GM12878 (cell line): ENCODE measurements around the gene ESRRG. TPM values are rescaled to one million over a fixed set of nuclear protein-coding genes. Genes with fewer than 3 reads are reported as not detected.

Source experiments
- ATAC-seq: fragments of 200-7000 bp; cut with Tn5 transposase; 3 replicates; pipeline ENCODE4 v1.9.1; 2020; ENCODE audit warnings: mild to moderate bottlenecking, moderate library complexity
- BruUV-seq: library from RNA; stranded (reverse); fragments of 400-500 nt; replicated peaks from 2 replicates; lab custom pipeline; 2021; lab: Mats Ljungman, UMichigan
- CTCF ChIA-PET: fragments of 300-600 bp; sonication (Branson Sonifier 250); formaldehyde crosslinking; extraction: SDS; loops from one replicate; lab custom pipeline; 2021; ENCODE audit warnings: inconsistent platforms; lab: Yijun Ruan, JAX
- POLR2A ChIA-PET: fragments of 350-600 bp; formaldehyde crosslinking; extraction: SDS; loops from one replicate; lab custom pipeline; 2021; ENCODE audit warnings: inconsistent platforms; lab: Charles Lee
- RAD21 ChIA-PET: fragments of 300-600 bp; sonication (Branson Sonifier 250); formaldehyde crosslinking; loops from one replicate; lab custom pipeline; 2023; ENCODE audit warnings: antibody characterized with exemption; ENCODE audit not compliant: unreplicated experiment; lab: Charles Lee
- SMC1A ChIA-PET: fragments of 300-600 bp; sonication (Branson Sonifier 250); formaldehyde crosslinking; loops from one replicate; lab custom pipeline; 2023; ENCODE audit not compliant: unreplicated experiment, uncharacterized antibody; lab: Charles Lee
- DNase-seq: peaks from one replicate; pipeline ENCODE4 v3.0.0-alpha.2; 2011; ENCODE audit warnings: low read depth, low spot score
- FAIRE-seq: peaks from 3 replicates; lab custom pipeline; 2011; peaks lifted over from hg19 to GRCh38; lab: Jason Lieb, UNC
- H2AFZ ChIP-seq: 2 replicates; pipeline ENCODE4 v1.6.0; 2011; ENCODE audit warnings: low read depth, low read length, control low read depth; ENCODE audit not compliant: control insufficient read depth
- H3K27ac ChIP-seq: 2 replicates; pipeline ENCODE4 v1.5.1; 2011; ENCODE audit warnings: control low read depth; ENCODE audit not compliant: control insufficient read depth, insufficient read depth
- H3K27me3 ChIP-seq, 2 experiments: replicated peaks in 1 of 2; 2 replicates each; pipeline versions ENCODE4 v1.6.0 to v1.6.1; 2011; ENCODE audit warnings: low read length in 1 of 2; ENCODE audit not compliant: control insufficient read depth in 2 of 2, insufficient read depth in 2 of 2
- H3K36me3 ChIP-seq, 2 experiments: 2 replicates each; pipeline ENCODE4 v1.5.1; 2011; ENCODE audit warnings: low read length in 1 of 2; ENCODE audit not compliant: control insufficient read depth in 2 of 2, insufficient read depth in 2 of 2
- H3K4me1 ChIP-seq: 2 replicates; pipeline ENCODE4 v1.6.1; 2011; ENCODE audit warnings: mild to moderate bottlenecking, low read length, moderate library complexity, mixed read lengths; ENCODE audit not compliant: control insufficient read depth, insufficient read depth
- H3K4me2 ChIP-seq: 2 replicates; pipeline ENCODE4 v1.6.0; 2011; ENCODE audit warnings: control low read depth; ENCODE audit not compliant: control insufficient read depth, insufficient read depth
- H3K4me3 ChIP-seq: fragments of 200-600 bp; sonication (generic); 2 replicates; pipeline ENCODE4 v1.5.1; 2016
- H3K79me2 ChIP-seq: 2 replicates; pipeline ENCODE4 v1.6.0; 2011; ENCODE audit warnings: low read length; ENCODE audit not compliant: control insufficient read depth, insufficient read depth
- H3K9ac ChIP-seq: 2 replicates; pipeline ENCODE4 v1.8.0; 2011; ENCODE audit warnings: low read length, control low read depth, mixed read lengths; ENCODE audit not compliant: control insufficient read depth, insufficient read depth
- H3K9me3 ChIP-seq: replicated peaks from 3 replicates; pipeline ENCODE4 v1.5.1; 2011; ENCODE audit warnings: mild to moderate bottlenecking, low read length; ENCODE audit not compliant: control insufficient read depth, insufficient read depth
- H4K20me1 ChIP-seq: 2 replicates; pipeline ENCODE4 v1.6.0; 2011; ENCODE audit not compliant: control insufficient read depth, insufficient read depth
- EGR1 ChIP-seq, 2 experiments: IDR thresholded peaks; 1 replicate in 1 of 2; 2 replicates in 1 of 2; pipeline ENCODE4 v1.6.1; 2011 to 2012; ENCODE audit warnings: low read depth in 2 of 2, low read length in 2 of 2, borderline replicate concordance in 1 of 2, mild to moderate bottlenecking in 1 of 2, moderate library complexity in 1 of 2
- ESRRA ChIP-seq: IDR thresholded peaks from 2 replicates; pipeline ENCODE4 v1.6.1; 2012; ENCODE audit warnings: mild to moderate bottlenecking, low read length, improper control_type of control experiment
- FOXM1 ChIP-seq: IDR thresholded peaks from 2 replicates; pipeline ENCODE4 v1.6.1; 2012; ENCODE audit warnings: low read depth, mild to moderate bottlenecking, inconsistent platforms, low read length, moderate library complexity
- HDAC6 ChIP-seq: fragments of 200-600 bp; sonication (generic); IDR thresholded peaks from one replicate; pipeline ENCODE4 v1.8.0; 2017; ENCODE audit warnings: antibody characterized with exemption; ENCODE audit not compliant: unreplicated experiment
- LARP7 ChIP-seq: fragments of 450-650 bp; IDR thresholded peaks from 2 replicates; pipeline ENCODE4 v1.6.1; 2017; ENCODE audit warnings: mild to moderate bottlenecking
- MEF2A ChIP-seq: IDR thresholded peaks from 2 replicates; pipeline ENCODE4 v1.6.1; 2011; ENCODE audit warnings: low read depth, mild to moderate bottlenecking, low read length, moderate library complexity; ENCODE audit not compliant: insufficient read depth
- NBN ChIP-seq: fragments of 450-650 bp; IDR thresholded peaks from 2 replicates; pipeline ENCODE4 v1.6.1; 2016
- NR2F1 ChIP-seq: fragments of 450-650 bp; conservative IDR thresholded peaks from 2 replicates; pipeline ENCODE4 v1.6.1; 2017; ENCODE audit warnings: mild to moderate bottlenecking
- SIN3A ChIP-seq: IDR thresholded peaks from 2 replicates; pipeline ENCODE4 v1.6.1; 2012; ENCODE audit warnings: low read depth, low read length, improper control_type of control experiment
- SIX5 ChIP-seq: IDR thresholded peaks from 2 replicates; pipeline ENCODE4 v1.6.1; 2011; ENCODE audit warnings: mild to moderate bottlenecking, low read depth, low read length, moderate library complexity; ENCODE audit not compliant: severe bottlenecking
- TCF7 ChIP-seq: IDR thresholded peaks from 2 replicates; pipeline ENCODE4 v1.6.1; 2014; ENCODE audit warnings: antibody characterized with exemption, borderline replicate concordance
- ZNF24 ChIP-seq: fragments of 450-650 bp; IDR thresholded peaks from 2 replicates; pipeline ENCODE4 v1.6.1; 2017; ENCODE audit warnings: antibody characterized with exemption, mild to moderate bottlenecking
- ZNF384 ChIP-seq: IDR thresholded peaks from 2 replicates; pipeline ENCODE4 v1.6.1; 2012; ENCODE audit warnings: low read depth, mild to moderate bottlenecking, low read length, improper control_type of control experiment, borderline replicate concordance
- ZZZ3 ChIP-seq: IDR thresholded peaks from 2 replicates; pipeline ENCODE4 v1.6.1; 2011; ENCODE audit warnings: low read depth; ENCODE audit not compliant: control insufficient read depth, insufficient read length
- WGBS: methylation state at CpG from one replicate; pipeline ENCODE4 v1.1.6; 2016; ENCODE audit warnings: low lambda C conversion rate; ENCODE audit not compliant: insufficient replicate concordance, insufficient coverage; ENCODE audit errors: missing lambda C conversion rate; 5-methylcytosine and 5-hydroxymethylcytosine counted together
- in situ Hi-C: fragments of 300-500 bp; cut with MboI; formaldehyde crosslinking; loops from 9 replicates; pipeline ENCODE4 v1.14.3; 2018; ENCODE audit warnings: mixed read lengths
- intact Hi-C: fragments of 100-400 bp; cut with micrococcal nuclease; formaldehyde crosslinking; loops from one replicate; pipeline ENCODE4 v1.14.2; 2022; ENCODE audit not compliant: unreplicated experiment
- polyA plus RNA-seq, 11 experiments: library from polyadenylated mRNA; depleted of rRNA in 4 of 11; unstranded in 6 of 11; stranded (reverse) in 5 of 11; fragments of >200 nt; fragmentation: Nextera tagmentation in 4 of 11; fragmentation: Illumina TruSeq in 1 of 11; extraction: Ambion mirVana in 4 of 11; extraction: Trizol in 1 of 11; gene quantifications; 1 replicate in 1 of 11; 2 replicates in 10 of 11; pipeline versions ENCODE4 v1.2.1 to v1.2.3, GENCODE V29; 2011 to 2016; ENCODE audit warnings: inconsistent platforms in 2 of 11, missing spikeins in 2 of 11, low read depth in 1 of 11
- total RNA-seq, 4 experiments: library from RNA; depleted of rRNA in 3 of 4; stranded (reverse); fragments of >200 nt in 3 of 4; fragmentation: Illumina TruSeq in 1 of 4; extraction: Trizol in 1 of 4; gene quantifications; 2 replicates each; pipeline versions ENCODE4 v1.2.1 to v1.2.3, GENCODE V29; 2013 to 2021
- TF ChIP-seq, protein P1 (sequence below): IDR thresholded peaks from 2 replicates; pipeline ENCODE4 v1.6.1; 2012; ENCODE audit warnings: low read depth, low read length, improper control_type of control experiment

Gene ESRRG
- total and polyA plus RNA-seq, 10 of the 15 experiments (the other 5 are each of a cell fraction or from before 2014, with no cell fraction given): 0.03 TPM; not detected in 9

DNA sequence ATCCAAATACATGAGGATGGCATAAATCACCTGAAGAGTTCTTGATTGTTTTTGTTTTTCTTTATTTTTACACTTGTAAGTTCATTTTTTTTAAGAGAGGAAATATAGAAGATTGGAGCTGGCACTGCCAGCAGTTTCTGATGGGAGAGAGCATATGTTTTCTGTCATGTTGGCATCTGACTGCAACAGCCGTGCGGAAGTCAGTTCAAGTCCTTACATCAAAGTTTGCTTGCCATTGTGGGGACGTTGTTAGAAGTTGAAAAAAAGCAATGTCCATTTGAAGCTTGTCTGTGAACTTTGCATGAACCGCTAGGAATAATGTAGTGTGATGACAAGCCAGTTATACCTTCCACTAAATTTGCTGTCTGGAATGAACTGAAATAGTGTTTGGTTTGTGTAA, 173.4 kb downstream of the ESRRG start:
- TF ChIP-seq ZNF384: no peak
- no peak for TF ChIP-seq FOXM1
- no peak for TF ChIP-seq SIN3A
- no peak for TF ChIP-seq ESRRA
- TF ChIP-seq LARP7: no peak
- TF ChIP-seq NBN: no peak
- TF ChIP-seq ZNF24: no peak
- no peak for TF ChIP-seq EGR1 (IDR thresholded peaks at IDR 0.05; ENCODE audit: borderline replicate concordance in 1 of 2, low read depth in 2 of 2, low read length in 2 of 2)
- TF ChIP-seq, protein P1, sequence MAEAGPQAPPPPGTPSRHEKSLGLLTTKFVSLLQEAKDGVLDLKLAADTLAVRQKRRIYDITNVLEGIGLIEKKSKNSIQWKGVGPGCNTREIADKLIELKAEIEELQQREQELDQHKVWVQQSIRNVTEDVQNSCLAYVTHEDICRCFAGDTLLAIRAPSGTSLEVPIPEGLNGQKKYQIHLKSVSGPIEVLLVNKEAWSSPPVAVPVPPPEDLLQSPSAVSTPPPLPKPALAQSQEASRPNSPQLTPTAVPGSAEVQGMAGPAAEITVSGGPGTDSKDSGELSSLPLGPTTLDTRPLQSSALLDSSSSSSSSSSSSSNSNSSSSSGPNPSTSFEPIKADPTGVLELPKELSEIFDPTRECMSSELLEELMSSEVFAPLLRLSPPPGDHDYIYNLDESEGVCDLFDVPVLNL: no peak
- TF ChIP-seq TCF7: no peak
- no peak for TF ChIP-seq ZZZ3
- TF ChIP-seq NR2F1: no peak
- TF ChIP-seq SIX5: no peak
- TF ChIP-seq MEF2A: no peak
- no peak for TF ChIP-seq HDAC6
- no TSS peak for BruUV-seq
- FAIRE-seq: no peak
- ChIA-PET SMC1A (no interaction called here), RAD21 (no interaction called here), CTCF (interaction anchor here (0.7 kb wide), 1 partner anchor 17 kb away, joined by 3 read pairs; no protein-coding TSS in a partner anchor), POLR2A (no interaction called here)
- H3K4me2 ChIP-seq: no peak overlapping the region
- no peak overlapping the region for H3K27ac ChIP-seq
- no peaks in the 10 kb centered on the region for H3K27me3 ChIP-seq
- no peaks in the 10 kb centered on the region for H3K79me2 ChIP-seq
- H3K4me3 ChIP-seq: no peak overlapping the region
- WGBS: 43% methylated on average over 4 of the region's 4 CpGs
- no peak overlapping the region for H2AFZ ChIP-seq
- no peak overlapping the region for H3K9ac ChIP-seq
- DNase-seq: no peak
- H3K36me3 ChIP-seq: no peaks in the 10 kb centered on the region
- in situ Hi-C loops (no loop called here), intact Hi-C loops (no loop called here)
- no peak for ATAC-seq
- no peaks in the 10 kb centered on the region for H3K4me1 ChIP-seq
- H4K20me1 ChIP-seq: no peaks in the 10 kb centered on the region
- no peaks in the 10 kb centered on the region for H3K9me3 ChIP-seq
